H9 (cell line): ENCODE data around the gene CPXM1. TPM values are rescaled to one million over a fixed set of nuclear protein-coding genes. Genes with fewer than 3 reads are reported as not detected.

ENCODE experiments used
- DNase-seq: peaks from one replicate; pipeline ENCODE4 v3.0.0-alpha.2; 2017
- H2AFZ ChIP-seq: one replicate; pipeline ENCODE4 v1.6.1; 2013; ENCODE audit warnings: mild to moderate bottlenecking, low read length, control low read depth, moderate library complexity
- H2AK5ac ChIP-seq: 2 replicates; pipeline ENCODE4 v1.6.1; 2013; ENCODE audit warnings: low read length, control low read depth, mixed read lengths; ENCODE audit not compliant: insufficient read length
- H2BK120ac ChIP-seq: one replicate; pipeline ENCODE4 v1.6.1; 2013; ENCODE audit warnings: low read depth, mild to moderate bottlenecking, low read length, control low read depth, inconsistent platforms; ENCODE audit not compliant: poor library complexity, severe bottlenecking
- H2BK12ac ChIP-seq: 2 replicates; pipeline ENCODE4 v1.6.1; 2013; ENCODE audit warnings: low read length, control low read depth, mixed read lengths, low read depth; ENCODE audit not compliant: insufficient read length
- H2BK15ac ChIP-seq: 2 replicates; pipeline ENCODE4 v1.6.1; 2013; ENCODE audit warnings: low read depth, low read length, control low read depth
- H2BK20ac ChIP-seq: one replicate; pipeline ENCODE4 v1.6.1; 2013; ENCODE audit warnings: low read depth, mild to moderate bottlenecking, low read length, control low read depth, inconsistent platforms; ENCODE audit not compliant: poor library complexity, severe bottlenecking
- H2BK5ac ChIP-seq: 2 replicates; pipeline ENCODE4 v1.6.1; 2013; ENCODE audit warnings: low read length, control low read depth, mixed read lengths; ENCODE audit not compliant: insufficient read length
- H3K14ac ChIP-seq: 2 replicates; pipeline ENCODE4 v1.6.1; 2013; ENCODE audit warnings: low read length, control low read depth; ENCODE audit not compliant: insufficient read depth
- H3K18ac ChIP-seq: 2 replicates; pipeline ENCODE4 v1.6.1; 2013; ENCODE audit warnings: low read depth, mild to moderate bottlenecking, mixed read lengths, low read length, control low read depth; ENCODE audit not compliant: insufficient read length
- H3K23ac ChIP-seq: 2 replicates; pipeline ENCODE4 v1.6.1; 2013; ENCODE audit warnings: low read length, control low read depth, mixed read lengths, low read depth; ENCODE audit not compliant: insufficient read length
- H3K23me2 ChIP-seq: 2 replicates; pipeline ENCODE4 v1.6.1; 2013; ENCODE audit warnings: low read depth, mild to moderate bottlenecking, mixed read lengths, low read length, control low read depth; ENCODE audit not compliant: insufficient read length, poor library complexity, severe bottlenecking
- H3K27ac ChIP-seq: 2 replicates; pipeline ENCODE4 v1.5.1; 2013; ENCODE audit warnings: low read length, control low read depth, mixed read lengths, low read depth; ENCODE audit not compliant: insufficient read length
- H3K27me3 ChIP-seq: 2 replicates; pipeline ENCODE4 v1.6.1; 2013; ENCODE audit warnings: low read length, control low read depth, inconsistent platforms; ENCODE audit not compliant: insufficient read depth
- H3K4ac ChIP-seq: 2 replicates; pipeline ENCODE4 v1.6.1; 2013; ENCODE audit warnings: low read depth, mild to moderate bottlenecking, control low read depth, inconsistent platforms, low read length, moderate library complexity
- H3K4me1 ChIP-seq: 2 replicates; pipeline ENCODE4 v1.6.1; 2013; ENCODE audit warnings: low read length, control low read depth, inconsistent platforms; ENCODE audit not compliant: insufficient read depth
- H3K4me2 ChIP-seq: 2 replicates; pipeline ENCODE4 v1.6.1; 2013; ENCODE audit warnings: low read length, control low read depth, mixed read lengths; ENCODE audit not compliant: insufficient read length, insufficient read depth
- H3K56ac ChIP-seq: 2 replicates; pipeline ENCODE4 v1.6.1; 2013; ENCODE audit warnings: low read depth, mild to moderate bottlenecking, mixed read lengths, low read length, control low read depth; ENCODE audit not compliant: insufficient read length
- H3K79me1 ChIP-seq: 2 replicates; pipeline ENCODE4 v1.6.1; 2013; ENCODE audit warnings: low read depth, mild to moderate bottlenecking, moderate library complexity, low read length, control low read depth, inconsistent platforms; ENCODE audit not compliant: insufficient read depth, poor library complexity, severe bottlenecking
- H3K79me2 ChIP-seq: 2 replicates; pipeline ENCODE4 v1.6.1; 2013; ENCODE audit warnings: low read length, control low read depth, inconsistent platforms; ENCODE audit not compliant: insufficient read depth
- H3K9ac ChIP-seq: 2 replicates; pipeline ENCODE4 v1.6.1; 2013; ENCODE audit warnings: low read length, control low read depth, mixed read lengths; ENCODE audit not compliant: insufficient read length; ENCODE audit errors: extremely low read depth
- H3K9me3 ChIP-seq: one replicate; pipeline ENCODE4 v1.6.1; 2013; ENCODE audit warnings: low read depth, low read length, inconsistent platforms; ENCODE audit not compliant: control insufficient read depth
- H3T11ph ChIP-seq: one replicate; pipeline ENCODE4 v1.6.1; 2013; ENCODE audit warnings: mild to moderate bottlenecking, low read length, control low read depth, inconsistent platforms
- H4K20me1 ChIP-seq: one replicate; pipeline ENCODE4 v1.6.1; 2013; ENCODE audit not compliant: control insufficient read depth, insufficient read length, insufficient read depth
- H4K5ac ChIP-seq: 2 replicates; pipeline ENCODE4 v1.6.1; 2013; ENCODE audit warnings: low read depth, mild to moderate bottlenecking, mixed read lengths, low read length, control low read depth; ENCODE audit not compliant: insufficient read length
- H4K8ac ChIP-seq: replicated peaks from 2 replicates; pipeline ENCODE4 v1.6.1; 2013; ENCODE audit warnings: low read length, control low read depth, mixed read lengths, low read depth; ENCODE audit not compliant: insufficient read length
- H4K91ac ChIP-seq: 2 replicates; pipeline ENCODE4 v1.6.1; 2013; ENCODE audit warnings: low read depth, mild to moderate bottlenecking, moderate library complexity, mixed read lengths, low read length, control low read depth; ENCODE audit not compliant: insufficient read length
- H3K27ac Mint-ChIP-seq, 3 experiments: 2 replicates in 2 of 3; 3 replicates in 1 of 3; pipeline ENCODE4 v1.8.0; 2020 to 2021; ENCODE audit warnings: mixed read lengths in 3 of 3, mild to moderate bottlenecking in 1 of 3, moderate library complexity in 1 of 3
- H3K27me3 Mint-ChIP-seq: 2 replicates; pipeline ENCODE4 v1.8.0; 2021; ENCODE audit warnings: low read depth, mild to moderate bottlenecking, moderate library complexity, mixed read lengths
- H3K36me3 Mint-ChIP-seq, 3 experiments: 2 replicates in 2 of 3; 3 replicates in 1 of 3; pipeline ENCODE4 v1.8.0; 2020 to 2021; ENCODE audit warnings: low read depth in 3 of 3, mixed read lengths in 3 of 3; ENCODE audit not compliant: insufficient read depth in 1 of 3
- H3K4me1 Mint-ChIP-seq, 2 experiments: 2 replicates each; pipeline ENCODE4 v1.8.0; 2020; ENCODE audit warnings: mixed read lengths in 2 of 2
- H3K4me3 Mint-ChIP-seq, 2 experiments: 2 replicates in 1 of 2; 3 replicates in 1 of 2; pipeline ENCODE4 v1.8.0; 2020 to 2021; ENCODE audit warnings: mild to moderate bottlenecking in 2 of 2, mixed read lengths in 2 of 2, moderate library complexity in 1 of 2
- H3K9me3 Mint-ChIP-seq, 2 experiments: 2 replicates in 1 of 2; 3 replicates in 1 of 2; pipeline ENCODE4 v1.8.0; 2020; ENCODE audit warnings: mild to moderate bottlenecking in 2 of 2, mixed read lengths in 2 of 2, moderate library complexity in 1 of 2
- CTCF ChIP-seq: fragments of 200-600 bp; sonication (generic); conservative IDR thresholded peaks from 3 replicates; pipeline ENCODE4 v1.8.0; 2021; ENCODE audit warnings: antibody characterized with exemption, mild to moderate bottlenecking
- WGBS: extraction: QIAGEN DNeasy Blood & Tissue Kit; methylation state at CpG from one replicate; pipeline ENCODE4 v1.1.7; 2013; ENCODE audit warnings: missing lambda C conversion rate, low lambda C conversion rate, mixed read lengths; ENCODE audit not compliant: insufficient read length; ENCODE audit errors: extremely low coverage; 5-methylcytosine and 5-hydroxymethylcytosine counted together
- total RNA-seq: library from RNA; stranded (reverse); gene quantifications from 2 replicates; pipeline ENCODE4 v1.2.1, GENCODE V29; 2021

Gene CPXM1
- total RNA-seq, 1 experiment from 2014 or later, result 69.0 TPM

DNA sequence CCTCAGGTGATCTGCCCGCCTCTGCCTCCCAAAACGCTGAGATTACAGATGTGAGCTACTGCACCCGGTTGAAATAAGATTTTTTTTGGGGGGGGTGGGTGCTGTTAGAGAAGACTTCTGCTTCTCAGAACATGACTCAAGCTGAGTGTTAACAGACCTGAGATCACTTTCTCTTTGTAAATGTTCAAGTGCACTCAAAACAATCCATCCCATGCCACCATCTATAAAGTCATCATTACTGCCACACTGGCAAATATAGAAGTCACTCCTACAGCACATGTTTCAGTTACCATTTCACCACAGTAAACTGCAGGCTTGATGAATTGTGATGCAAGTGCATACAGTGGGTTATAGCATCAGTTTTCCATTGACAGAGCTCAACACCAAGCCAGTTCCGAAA is 49.1 kb upstream of the CPXM1 start:
- no peak overlapping the region for H2AK5ac ChIP-seq
- no peak overlapping the region for H3K27ac ChIP-seq
- H3K14ac ChIP-seq, result no peak overlapping the region
- no peaks in the 10 kb centered on the region for H3K9me3 ChIP-seq
- no peaks in the 10 kb centered on the region; a peak in 1 of 5 replicates for H3K9me3 Mint-ChIP-seq
- H4K5ac ChIP-seq, result no peak overlapping the region
- no peaks in the 10 kb centered on the region for H3K4me1 ChIP-seq
- H4K20me1 ChIP-seq, result no peaks in the 10 kb centered on the region
- no peak overlapping the region for H3K23ac ChIP-seq
- no peaks in the 10 kb centered on the region for H3K79me2 ChIP-seq
- no peak for TF ChIP-seq CTCF
- no peak overlapping the region for H4K91ac ChIP-seq
- no peak overlapping the region for H2AFZ ChIP-seq
- H3K36me3 Mint-ChIP-seq, result no peaks in the 10 kb centered on the region
- DNase-seq, result no peak
- no peak overlapping the region for H2BK15ac ChIP-seq
- no peak overlapping the region for H3K18ac ChIP-seq
- no peak overlapping the region for H3K27ac Mint-ChIP-seq
- no peaks in the 10 kb centered on the region for H3K27me3 ChIP-seq
- H3T11ph ChIP-seq, result no peak overlapping the region
- H3K27me3 Mint-ChIP-seq, result no peaks in the 10 kb centered on the region; the same call in 1 of the 2 replicates
- no peak overlapping the region for H2BK120ac ChIP-seq
- H3K4me1 Mint-ChIP-seq, result peaks cover 3% of the 10 kb centered on the region in 2 experiments
- H2BK12ac ChIP-seq, result no peak overlapping the region
- no peaks in the 10 kb centered on the region for H3K79me1 ChIP-seq
- no peak overlapping the region for H3K4ac ChIP-seq
- no peaks in the 10 kb centered on the region for H3K23me2 ChIP-seq
- WGBS, result no CpG with 5 or more reads among the region's 4 CpGs
- H2BK5ac ChIP-seq, result no peak overlapping the region
- H3K56ac ChIP-seq, result no peak overlapping the region
- no peak overlapping the region for H2BK20ac ChIP-seq
- H3K4me3 Mint-ChIP-seq, result no peak overlapping the region
- no peak overlapping the region for H4K8ac ChIP-seq
- H3K9ac ChIP-seq, result no peak overlapping the region
- H3K4me2 ChIP-seq, result no peak overlapping the region
